ENCODE data around the gene MRGPRF. TPM values are rescaled to one million over a fixed set of nuclear protein-coding genes. Genes with fewer than 3 reads are reported as not detected.
A peak's percentile ranks its signal among the peaks of the same experiment; 100 is the strongest.

Gene MRGPRF
- total and polyA plus RNA-seq, 2 of the 8 experiments (the other 6 are each of a cell fraction or from before 2014, with no cell fraction given), result 7.5 to 11.0 TPM

DNA sequence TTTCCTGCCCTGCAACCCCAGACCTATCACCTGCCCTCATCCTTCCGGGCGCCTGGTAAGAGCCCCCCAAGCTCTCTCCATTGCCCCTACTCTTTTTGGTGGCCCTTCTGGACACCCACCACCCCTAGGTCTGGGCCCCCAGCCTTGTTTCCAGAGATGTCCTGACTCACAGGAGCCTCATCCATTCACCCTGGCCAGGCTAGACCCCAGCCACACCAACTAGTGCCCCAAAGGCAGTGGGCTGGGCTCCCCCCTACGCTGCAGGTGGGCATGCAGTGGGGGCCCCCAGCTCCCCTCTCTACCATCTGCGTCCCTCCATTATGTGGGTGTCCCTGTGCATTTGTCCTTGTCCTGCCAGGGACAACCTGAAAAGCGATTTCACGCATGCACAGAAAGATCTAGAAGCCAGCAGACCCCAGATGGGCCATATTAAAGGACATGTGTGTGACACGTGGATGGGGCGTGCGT, 1.4 kb downstream of the MRGPRF start:
- no peak for FAIRE-seq
- Histone ChIP-seq H3K9me3 (ENCODE audit: insufficient read depth in 2 of 2, low read depth in 1 of 2, low read length in 1 of 2) (no peaks in the 10 kb centered on the region), H3K4me1 (replicated peaks in 1 of 4; ENCODE audit: control insufficient read depth in 3 of 4, insufficient read depth in 4 of 4, low read length in 3 of 4) (peaks cover 9 to 45% (median 32%) of the 10 kb centered on the region in 4 experiments), H3K79me1 (ENCODE audit: low read depth, low read length) (no peaks in the 10 kb centered on the region), H3K23me2 (ENCODE audit: low read depth, low read length) (peaks cover 22% of the 10 kb centered on the region; the same call in 1 of the 2 replicates), H2BK120ac (replicated peaks; ENCODE audit: low read depth, low read length) (no peak overlapping the region), H3K4me2 (ENCODE audit: insufficient read depth in 1 of 2, low read depth in 2 of 2, low read length in 2 of 2) (peak overlapping the region; percentile 69 to 85), H4K20me1 (replicated peaks in 1 of 2; ENCODE audit: control insufficient read depth in 1 of 2, insufficient read depth in 2 of 2, low read length in 2 of 2) (no peaks in the 10 kb centered on the region), H3K23ac (ENCODE audit: insufficient read length) (no peak overlapping the region), H3K4me3 (ENCODE audit: extremely low read depth in 1 of 4, insufficient read depth in 2 of 4, low read depth in 3 of 4, low read length in 4 of 4) (peak overlapping the region in 1 of 4 experiments; percentile 50; a peak in 1 of 8 replicates), H2BK5ac (ENCODE audit: low read depth, low read length) (peak overlapping the region; percentile 77; the same call in 1 of the 2 replicates), H3K79me2 (ENCODE audit: control insufficient read depth in 1 of 2, insufficient read depth in 2 of 2, low read length in 2 of 2) (no peaks in the 10 kb centered on the region), H3K56ac (replicated peaks; ENCODE audit: insufficient read length, low read depth, low read length) (no peak overlapping the region), H2BK12ac (ENCODE audit: low read depth, low read length) (peak overlapping the region; percentile 92; the same call in 1 of the 2 replicates), H4K91ac (replicated peaks; ENCODE audit: insufficient read length, low read length) (no peak overlapping the region), H3K36me3 (ENCODE audit: control insufficient read depth in 2 of 4, insufficient read depth in 4 of 4, low read length in 3 of 4) (no peaks in the 10 kb centered on the region), H3K4ac (replicated peaks; ENCODE audit: insufficient read length, low read depth, low read length) (no peak overlapping the region), H2AFZ (ENCODE audit: low read length) (no peak overlapping the region), H3K9ac (replicated peaks in 1 of 4; ENCODE audit: extremely low read depth in 1 of 4, low read depth in 3 of 4, low read length in 3 of 4) (no peak overlapping the region), H3K18ac (ENCODE audit: extremely low read depth, low read length) (peak overlapping the region; percentile 95), H2BK15ac (ENCODE audit: low read length) (peak overlapping the region; percentile 98; the same call in 1 of the 2 replicates), H4K8ac (ENCODE audit: extremely low read depth, insufficient read depth, low read length) (no peak overlapping the region), H2AK5ac (ENCODE audit: low read depth, low read length) (peak overlapping the region; percentile 66; the same call in 1 of the 2 replicates), H2BK20ac (ENCODE audit: low read length) (no peak overlapping the region), H3K14ac (ENCODE audit: insufficient read length) (no peak overlapping the region), H3K27me3 (replicated peaks in 1 of 4; ENCODE audit: control insufficient read depth in 3 of 4, extremely low read depth in 1 of 4, insufficient read depth in 3 of 4, low read length in 3 of 4) (peaks cover 0 to 4% (median 0%) of the 10 kb centered on the region in 4 experiments; a peak in 4 of 7 replicates), H3K27ac (ENCODE audit: low read depth, low read length) (no peak overlapping the region), H4K5ac (ENCODE audit: insufficient read length, low read depth, low read length) (no peak overlapping the region)
- DNase-seq (ENCODE audit: low read depth in 1 of 2, low spot score in 2 of 2), result no peak
- ChIA-PET CTCF (ENCODE audit: partially characterized antibody) (interaction anchor here (1.2 to 3.9 kb wide), 12 partner anchors 9 to 364 kb away, joined by 3 to 14 read pairs (median 8); no protein-coding TSS in a partner anchor), POLR2A (ENCODE audit: partially characterized antibody) (interaction anchor here (0.7 to 2.6 kb wide), 8 partner anchors 10 to 627 kb away, joined by 3 to 10 read pairs (median 4); partner anchors contain the start of gene TPCN2)
- WGBS, 2 experiments (ENCODE audit: extremely low coverage in 1 of 2, insufficient coverage in 1 of 2, insufficient read length in 1 of 2, insufficient replicate concordance in 2 of 2, low coverage in 1 of 2, low lambda C conversion rate in 2 of 2, missing lambda C conversion rate in 1 of 2), result 81% methylated on average over 7 of the region's 9 CpGs; no CpG with 5 or more reads in 1 of the 2 experiments
- no peak for TF ChIP-seq EGR1 (IDR thresholded peaks at IDR 0.05; ENCODE audit: borderline replicate concordance, low read depth, low read length)
- no peak for TF ChIP-seq JUN (IDR thresholded peaks at IDR 0.05; ENCODE audit: low read depth, low read length)
- TF ChIP-seq YY1 (IDR thresholded peaks at IDR 0.05; ENCODE audit: low read depth, low read length), result no peak
- TF ChIP-seq SRF (IDR thresholded peaks at IDR 0.05; ENCODE audit: low read depth, low read length), result no peak
- TF ChIP-seq GTF2F1 (IDR thresholded peaks at IDR 0.05; ENCODE audit: borderline replicate concordance, low read depth, low read length), result no peak
- no peak for TF ChIP-seq SP4 (IDR thresholded peaks at IDR 0.05; ENCODE audit: low read length)
- TF ChIP-seq ZNF274 (IDR thresholded peaks at IDR 0.05; ENCODE audit: borderline replicate concordance, extremely low read depth, low read length), result no peak
- TF ChIP-seq MAFK (IDR thresholded peaks at IDR 0.05; ENCODE audit: low read depth, low read length), result no peak
- no peak for TF ChIP-seq TBP (IDR thresholded peaks at IDR 0.05; ENCODE audit: low read depth, low read length)
- no peak for TF ChIP-seq CBX8 (IDR thresholded peaks at IDR 0.05; ENCODE audit: borderline replicate concordance, low read depth, low read length)
- TF ChIP-seq ASH2L (IDR thresholded peaks at IDR 0.05; ENCODE audit: low read length), result no peak
- TF ChIP-seq CTBP2 (IDR thresholded peaks at IDR 0.05; ENCODE audit: borderline replicate concordance, insufficient read depth, insufficient read length, low read length), result no peak
- no peak for TF ChIP-seq RBBP5 (IDR thresholded peaks at IDR 0.05; ENCODE audit: borderline replicate concordance, low read depth, low read length)
- no peak for TF ChIP-seq KDM4A (IDR thresholded peaks at IDR 0.05; ENCODE audit: low read depth, low read length, severe bottlenecking)
- no peak for TF ChIP-seq POLR2A (IDR thresholded peaks at IDR 0.05; ENCODE audit: control extremely low read depth in 1 of 2, low read depth in 2 of 2, low read length in 2 of 2)

Data from H1 (cell line).